Measurements from ENCODE around the gene FOXO1. TPM values are rescaled to one million over a fixed set of nuclear protein-coding genes. Genes with fewer than 3 reads are reported as not detected.

Gene FOXO1
- total RNA-seq, 4 donors from 2014 or later, result 50.7 to 67.2 (median 60.3) TPM

DNA sequence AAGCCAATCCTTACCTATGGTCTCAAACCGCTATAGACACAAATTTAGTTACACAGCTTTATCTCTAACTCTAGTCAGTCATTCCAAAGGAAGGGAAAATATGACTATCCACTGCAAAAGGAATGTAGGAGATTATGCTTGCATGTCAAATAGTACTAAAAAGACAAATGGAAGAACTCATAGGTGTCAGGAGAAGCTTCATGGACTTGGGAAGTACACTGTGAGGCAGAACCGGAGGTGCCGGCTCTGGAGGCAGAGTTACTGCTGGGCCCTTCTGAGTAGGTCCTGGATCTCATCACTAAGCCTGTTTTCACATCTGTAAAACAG is 97.5 kb downstream of the FOXO1 start:
- Histone ChIP-seq H3K4me1 (peaks cover 37% of the 10 kb centered on the region), H3K27ac (no peak overlapping the region)

GRCh38 chr13:40568246-40569023 is 98.0 kb downstream of the FOXO1 start:
- Histone ChIP-seq H3K27me3 (no peaks in the 10 kb centered on the region), H3K36me3 (no peaks in the 10 kb centered on the region), H3K4me1 (peaks cover 42% of the 10 kb centered on the region), H3K27ac (no peak overlapping the region), H3K4me3 (no peak overlapping the region), H3K9me3 (no peaks in the 10 kb centered on the region)
- 65% methylated on average over 10 of the region's 10 CpGs for WGBS
- TF ChIP-seq POLR2AphosphoS5 (IDR thresholded peaks at IDR 0.05) (no peak), POLR2A (IDR thresholded peaks at IDR 0.05) (no peak), CTCF (IDR thresholded peaks at IDR 0.05) (no peak), EP300 (IDR thresholded peaks at IDR 0.05) (no peak)
- DNase-seq (ENCODE audit: low spot score in 2 of 2), result no peak

More for the DNA sequence above, 97.5 kb downstream of the FOXO1 start:
- Histone ChIP-seq H3K36me3 (no peaks in the 10 kb centered on the region), H3K4me3 (no peak overlapping the region), H3K27me3 (no peaks in the 10 kb centered on the region), H3K9me3 (no peaks in the 10 kb centered on the region)
- WGBS, result 70% methylated on average over 3 of the region's 3 CpGs
- TF ChIP-seq CTCF (IDR thresholded peaks at IDR 0.05), result no peak
- no peak for TF ChIP-seq POLR2A (IDR thresholded peaks at IDR 0.05)
- TF ChIP-seq POLR2AphosphoS5 (IDR thresholded peaks at IDR 0.05), result no peak
- TF ChIP-seq EP300 (IDR thresholded peaks at IDR 0.05), result no peak
- no peak for DNase-seq (ENCODE audit: low spot score in 2 of 2)

- H3K4me1 ChIP-seq, result peaks cover 56% of the 10 kb centered on the region
- TF ChIP-seq CTCF (IDR thresholded peaks at IDR 0.05), result no peak
- TF ChIP-seq EP300 (IDR thresholded peaks at IDR 0.05), result no peak
- no peak for TF ChIP-seq POLR2A (IDR thresholded peaks at IDR 0.05)
- TF ChIP-seq POLR2AphosphoS5 (IDR thresholded peaks at IDR 0.05), result no peak
These were observed 99.6 kb downstream of the FOXO1 start for GRCh38 chr13:40566811-40567210.

GRCh38 chr13:40565282-40566148 is 100.9 kb downstream of the FOXO1 start:
- Histone ChIP-seq H3K9me3 (no peaks in the 10 kb centered on the region), H3K27ac (no peak overlapping the region), H3K36me3 (no peaks in the 10 kb centered on the region), H3K4me1 (peaks cover 53% of the 10 kb centered on the region), H3K27me3 (no peaks in the 10 kb centered on the region), H3K4me3 (no peak overlapping the region)
- DNase-seq (ENCODE audit: low spot score in 2 of 2), result no peak
- WGBS, result 87% methylated on average over 5 of the region's 5 CpGs
- no peak for TF ChIP-seq EP300 (IDR thresholded peaks at IDR 0.05)
- TF ChIP-seq CTCF (IDR thresholded peaks at IDR 0.05), result no peak
- TF ChIP-seq POLR2AphosphoS5 (IDR thresholded peaks at IDR 0.05), result no peak
- TF ChIP-seq POLR2A (IDR thresholded peaks at IDR 0.05), result no peak

More at GRCh38 chr13:40566811-40567210, 99.6 kb downstream of the FOXO1 start:
- Histone ChIP-seq H3K4me3 (no peak overlapping the region), H3K27me3 (no peaks in the 10 kb centered on the region), H3K27ac (no peak overlapping the region), H3K36me3 (no peaks in the 10 kb centered on the region), H3K9me3 (no peaks in the 10 kb centered on the region)
- no peak for DNase-seq (ENCODE audit: low spot score in 2 of 2)
- WGBS, result 50% methylated on average over 2 of the region's 2 CpGs

Measured in suprapubic skin (tissue), 4 donors.